SK-MEL-5 (cell line): Measurements from ENCODE around the gene FRMPD1. TPM values are rescaled to one million over a fixed set of nuclear protein-coding genes. Genes with fewer than 3 reads are reported as not detected.

Experiments
- DNase-seq: peaks from one replicate; pipeline ENCODE4 v3.0.0-alpha.2; 2016; ENCODE audit warnings: low read depth, low spot score
- in situ Hi-C: cut with HindIII; loops from 2 replicates; pipeline ENCODE4 v1.10.0; 2016; ENCODE audit warnings: low sequenced_read_pairs, high pct_unique_total_duplicates, low pct_unique_long_range_greater_than_20kb
- total RNA-seq: library from RNA; depleted of rRNA; stranded (reverse); fragments of >200 nt; shearing (Covaris generic); gene quantifications from 2 replicates; pipeline ENCODE4 v1.2.3, GENCODE V29; 2014

The FRMPD1 gene
- total RNA-seq, 1 experiment from 2014 or later = not detected

GRCh38 chr9:37656936-37657335 is 6.2 kb downstream of the FRMPD1 start:
- DNase-seq = no peak
- in situ Hi-C loops = no loop called here

GRCh38 chr9:37660691-37661090 is 9.9 kb downstream of the FRMPD1 start:
- no peak for DNase-seq
- in situ Hi-C loops = no loop called here

GRCh38 chr9:37663926-37664325 is 13.2 kb downstream of the FRMPD1 start:
- in situ Hi-C loops = no loop called here
- DNase-seq = no peak

- in situ Hi-C loops = no loop called here
- no peak for DNase-seq
Measured at GRCh38 chr9:37667706-37668105, 17.0 kb downstream of the FRMPD1 start.

- no peak for DNase-seq
- in situ Hi-C loops = no loop called here
Measured at GRCh38 chr9:37668116-37668601, 17.4 kb downstream of the FRMPD1 start.

GRCh38 chr9:37669232-37669631 is 18.5 kb downstream of the FRMPD1 start:
- in situ Hi-C loops = no loop called here

GRCh38 chr9:37675661-37676060 is 24.9 kb downstream of the FRMPD1 start:
- in situ Hi-C loops = no loop called here
- no peak for DNase-seq

More at GRCh38 chr9:37669232-37669631, 18.5 kb downstream of the FRMPD1 start:
- DNase-seq = no peak

- in situ Hi-C loops = no loop called here
- no peak for DNase-seq
Measured at GRCh38 chr9:37676411-37676830, 25.7 kb downstream of the FRMPD1 start.

- in situ Hi-C loops = no loop called here
- DNase-seq = no peak
Measured at GRCh38 chr9:37677435-37677834, 26.7 kb downstream of the FRMPD1 start.

GRCh38 chr9:37678789-37679273 is 28.1 kb downstream of the FRMPD1 start:
- in situ Hi-C loops = no loop called here
- peak; percentile 5 for DNase-seq

GRCh38 chr9:37679649-37680402 is 29.1 kb downstream of the FRMPD1 start:
- no peak for DNase-seq
- in situ Hi-C loops = no loop called here

GRCh38 chr9:37682951-37683350 is 32.2 kb downstream of the FRMPD1 start:
- DNase-seq = no peak
- in situ Hi-C loops = no loop called here

GRCh38 chr9:37683531-37684371 is 33.0 kb downstream of the FRMPD1 start:
- no peak for DNase-seq
- in situ Hi-C loops = no loop called here

GRCh38 chr9:37692622-37693221 is 42.0 kb downstream of the FRMPD1 start:
- in situ Hi-C loops = no loop called here
- DNase-seq = no peak

- in situ Hi-C loops = no loop called here
- DNase-seq = no peak
Measured at GRCh38 chr9:37693260-37693659, 42.5 kb downstream of the FRMPD1 start.

- in situ Hi-C loops = no loop called here
- no peak for DNase-seq
Measured at GRCh38 chr9:37694355-37694754, 43.6 kb downstream of the FRMPD1 start.

GRCh38 chr9:37696528-37696927 is 45.8 kb downstream of the FRMPD1 start:
- in situ Hi-C loops = no loop called here
- DNase-seq = no peak

GRCh38 chr9:37700131-37700530 is 49.4 kb downstream of the FRMPD1 start:
- in situ Hi-C loops = no loop called here
- DNase-seq = no peak
